Activated gamma-delta T cell treated with anti-CD3 and anti-CD28 coated beads, Interleukin-2, amount 50 U/mL, for 16 hours (primary cell): ENCODE measurements around the gene HSD17B8.
"Not testable (repeated sequence)": the region's sequence is repeated elsewhere in the genome, so short reads cannot be mapped to it uniquely, and the experiment has no call there.

Experiments
- DNase-seq: peaks from one replicate; pipeline ENCODE4 v3.0.0-alpha.2; 2020; ENCODE audit warnings: low read depth

Gene HSD17B8

GRCh38 chr6:33207552-33208090, 3.2 kb downstream of the HSD17B8 start:
- no peak for DNase-seq

- DNase-seq = peak; percentile 77
These were observed 3.9 kb downstream of the HSD17B8 start, which contains the start of gene RING1 for GRCh38 chr6:33208091-33208967. Gene RING1, plus strand, starts transcription at chr6:33208500. Its CDS starts 323 bp downstream, at chr6:33208823.

GRCh38 chr6:33209856-33210255, 5.4 kb downstream of the HSD17B8 start:
- no peak for DNase-seq

- no peak for DNase-seq
These were observed 6.7 kb downstream of the HSD17B8 start for GRCh38 chr6:33211136-33211535.

GRCh38 chr6:33211666-33212422, 7.4 kb downstream of the HSD17B8 start:
- no peak for DNase-seq

- DNase-seq = no peak
These were observed 8.4 kb downstream of the HSD17B8 start for GRCh38 chr6:33212857-33213165.

GRCh38 chr6:33213166-33213988, 8.9 kb downstream of the HSD17B8 start:
- DNase-seq = no peak

GRCh38 chr6:33213989-33214335, 9.5 kb downstream of the HSD17B8 start:
- no peak for DNase-seq

- DNase-seq = no peak
These were observed 11.0 kb downstream of the HSD17B8 start for GRCh38 chr6:33215271-33216116.

- DNase-seq = no peak
These were observed 11.7 kb downstream of the HSD17B8 start for GRCh38 chr6:33216117-33216649.

- DNase-seq = no peak
These were observed 12.8 kb downstream of the HSD17B8 start for GRCh38 chr6:33217246-33217645.

GRCh38 chr6:33217681-33218080, 13.2 kb downstream of the HSD17B8 start:
- no peak for DNase-seq

GRCh38 chr6:33226503-33227120, 22.2 kb downstream of the HSD17B8 start:
- DNase-seq = not testable (repeated sequence)

GRCh38 chr6:33235221-33235634, 30.8 kb downstream of the HSD17B8 start:
- no peak for DNase-seq

- DNase-seq = no peak
These were observed 31.9 kb downstream of the HSD17B8 start for GRCh38 chr6:33236328-33236727.

- DNase-seq = no peak
These were observed 32.4 kb downstream of the HSD17B8 start for GRCh38 chr6:33236852-33237251.

- DNase-seq = no peak
These were observed 33.3 kb downstream of the HSD17B8 start for GRCh38 chr6:33237741-33238140.

GRCh38 chr6:33241968-33242367, 37.5 kb downstream of the HSD17B8 start:
- no peak for DNase-seq

- DNase-seq = no peak
These were observed 39.0 kb downstream of the HSD17B8 start for GRCh38 chr6:33243476-33243875.

GRCh38 chr6:33247977-33248642, 43.7 kb downstream of the HSD17B8 start:
- peak; percentile 90 for DNase-seq
